Mesenchymal stem cell (in vitro differentiated cells and primary cell): Measurements from ENCODE around the gene OR4C3.
"Not testable (repeated sequence)": the region's sequence is repeated elsewhere in the genome, so short reads cannot be mapped to it uniquely, and the experiment has no call there.

Experiments
- DNase-seq: peaks from one replicate; pipeline ENCODE4 v3.0.0-alpha.2; 2013
- H2AFZ ChIP-seq: one replicate; pipeline ENCODE4 v1.6.1; 2013; ENCODE audit warnings: low read depth, mild to moderate bottlenecking, control low read depth, inconsistent platforms, low read length, moderate library complexity
- H2AK5ac ChIP-seq: 2 replicates; pipeline ENCODE4 v1.6.1; 2013; ENCODE audit warnings: low read length, moderate library complexity, mild to moderate bottlenecking, inconsistent platforms; ENCODE audit not compliant: severe bottlenecking
- H2BK120ac ChIP-seq: one replicate; pipeline ENCODE4 v1.6.1; 2013; ENCODE audit warnings: low read depth, mild to moderate bottlenecking, inconsistent platforms, low read length, moderate library complexity
- H2BK12ac ChIP-seq, 2 experiments: one replicate each; pipeline ENCODE4 v1.6.1; 2013; ENCODE audit warnings: inconsistent platforms in 2 of 2, low read length in 2 of 2, mild to moderate bottlenecking in 2 of 2, moderate library complexity in 2 of 2, control low read depth in 1 of 2
- H2BK15ac ChIP-seq: one replicate; pipeline ENCODE4 v1.6.1; 2013; ENCODE audit warnings: mild to moderate bottlenecking, low read depth, inconsistent platforms; ENCODE audit not compliant: poor library complexity, severe bottlenecking
- H2BK5ac ChIP-seq: 2 replicates; pipeline ENCODE4 v1.6.1; 2013; ENCODE audit warnings: low read depth, mild to moderate bottlenecking, low read length, control low read depth, inconsistent platforms; ENCODE audit not compliant: poor library complexity, severe bottlenecking
- H3K14ac ChIP-seq, 2 experiments: one replicate each; pipeline ENCODE4 v1.6.1; 2013; ENCODE audit warnings: inconsistent platforms in 2 of 2, low read length in 2 of 2, control low read depth in 1 of 2, mild to moderate bottlenecking in 1 of 2, moderate library complexity in 1 of 2
- H3K18ac ChIP-seq, 2 experiments: one replicate each; pipeline ENCODE4 v1.6.1; 2013; ENCODE audit warnings: inconsistent platforms in 2 of 2, low read length in 2 of 2, control low read depth in 1 of 2, low read depth in 1 of 2, mild to moderate bottlenecking in 1 of 2
- H3K23ac ChIP-seq, 2 experiments: one replicate each; pipeline ENCODE4 v1.6.1; 2013; ENCODE audit warnings: inconsistent platforms in 2 of 2, low read length in 2 of 2, mild to moderate bottlenecking in 2 of 2, moderate library complexity in 2 of 2, control low read depth in 1 of 2
- H3K27ac ChIP-seq: 2 replicates; pipeline ENCODE4 v1.5.1; 2013; ENCODE audit warnings: mild to moderate bottlenecking, moderate library complexity, low read length, control low read depth, inconsistent platforms; ENCODE audit not compliant: poor library complexity, severe bottlenecking
- H3K27me3 ChIP-seq, 2 experiments: 2 replicates each; pipeline versions ENCODE4 v1.6.1 to v1.7.0; 2013; ENCODE audit warnings: low read length in 2 of 2, mild to moderate bottlenecking in 2 of 2, moderate library complexity in 2 of 2, control low read depth in 1 of 2, inconsistent platforms in 1 of 2; ENCODE audit not compliant: control insufficient read depth in 1 of 2, insufficient read depth in 1 of 2
- H3K36me3 ChIP-seq, 2 experiments: 2 replicates each; pipeline versions ENCODE4 v1.6.1 to v1.7.0; 2013; ENCODE audit warnings: low read length in 2 of 2, control low read depth in 1 of 2, inconsistent platforms in 1 of 2, low read depth in 1 of 2, mild to moderate bottlenecking in 1 of 2; ENCODE audit not compliant: insufficient read depth in 2 of 2, control insufficient read depth in 1 of 2
- H3K4ac ChIP-seq, 2 experiments: one replicate each; pipeline ENCODE4 v1.6.1; 2013; ENCODE audit warnings: inconsistent platforms in 2 of 2, low read length in 2 of 2, mild to moderate bottlenecking in 2 of 2, moderate library complexity in 2 of 2, control low read depth in 1 of 2, low read depth in 1 of 2
- H3K4me1 ChIP-seq: 2 replicates; pipeline ENCODE4 v1.6.1; 2013; ENCODE audit warnings: low read depth, low read length, control low read depth; ENCODE audit not compliant: control insufficient read depth, insufficient read depth
- H3K4me2 ChIP-seq: 2 replicates; pipeline ENCODE4 v1.6.1; 2013; ENCODE audit warnings: low read length, mild to moderate bottlenecking, inconsistent platforms; ENCODE audit not compliant: poor library complexity, severe bottlenecking
- H3K4me3 ChIP-seq, 2 experiments: 2 replicates each; pipeline versions ENCODE4 v1.5.1 to v1.7.0; 2013; ENCODE audit warnings: low read length in 2 of 2, mild to moderate bottlenecking in 2 of 2, control low read depth in 1 of 2, low read depth in 1 of 2; ENCODE audit not compliant: insufficient read depth in 1 of 2
- H3K79me1 ChIP-seq: replicated peaks from 2 replicates; pipeline ENCODE4 v1.6.1; 2013; ENCODE audit warnings: mild to moderate bottlenecking, control low read depth, low read length, inconsistent platforms; ENCODE audit not compliant: poor library complexity, severe bottlenecking
- H3K9ac ChIP-seq: 2 replicates; pipeline ENCODE4 v1.7.0; 2013; ENCODE audit warnings: mild to moderate bottlenecking, low read length, moderate library complexity
- H3K9me3 ChIP-seq: 2 replicates; pipeline ENCODE4 v1.7.0; 2013; ENCODE audit warnings: mild to moderate bottlenecking, low read length; ENCODE audit not compliant: control insufficient read depth
- H4K8ac ChIP-seq: one replicate; pipeline ENCODE4 v1.6.1; 2013; ENCODE audit warnings: inconsistent platforms, mild to moderate bottlenecking, low read length, moderate library complexity
- H4K91ac ChIP-seq: one replicate; pipeline ENCODE4 v1.6.1; 2013; ENCODE audit warnings: mild to moderate bottlenecking, low read length, inconsistent platforms
- WGBS: methylation state at CpG from one replicate; pipeline ENCODE4 v1.1.7; 2013; ENCODE audit warnings: mixed read lengths; 5-methylcytosine and 5-hydroxymethylcytosine counted together

OR4C3 gene

DNA sequence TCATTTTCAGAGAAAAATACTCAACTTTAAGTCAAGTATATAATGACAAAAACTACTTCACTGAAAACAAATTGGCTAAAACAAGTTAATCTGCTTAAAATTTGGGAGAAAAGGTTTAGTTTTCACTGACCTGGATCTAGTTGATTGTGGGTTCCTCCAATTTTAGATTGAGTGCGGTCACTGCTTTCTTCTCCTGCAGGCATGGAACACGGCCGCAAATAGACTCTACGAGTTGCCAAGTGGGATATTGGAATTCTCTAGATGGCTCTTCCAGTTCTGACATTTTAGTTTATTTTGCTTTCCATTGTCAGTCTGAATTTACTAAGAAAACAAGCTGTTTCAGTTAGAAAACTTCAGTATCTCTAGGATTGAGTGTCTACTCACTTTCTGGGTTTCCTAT is 29.3 kb downstream of the OR4C3 start:
- Histone ChIP-seq H3K4me3 (no peak overlapping the region), H3K27me3 (no peaks in the 10 kb centered on the region), H2AK5ac (no peak overlapping the region), H3K4me1 (no peaks in the 10 kb centered on the region), H2BK120ac (no peak overlapping the region), H2BK5ac (no peak overlapping the region), H3K23ac (no peak overlapping the region), H4K91ac (no peak overlapping the region), H3K9me3 (peaks cover 2% of the 10 kb centered on the region), H4K8ac (no peak overlapping the region), H2AFZ (no peak overlapping the region), H2BK15ac (no peak overlapping the region), H3K14ac (no peak overlapping the region), H3K79me1 (no peaks in the 10 kb centered on the region), H3K27ac (no peak overlapping the region), H3K9ac (no peak overlapping the region), H3K36me3 (no peaks in the 10 kb centered on the region), H3K4ac (no peak overlapping the region), H3K4me2 (no peak overlapping the region), H2BK12ac (no peak overlapping the region), H3K18ac (no peak overlapping the region)
- 81% methylated on average over 3 of the region's 4 CpGs for WGBS
- DNase-seq = no peak

DNA sequence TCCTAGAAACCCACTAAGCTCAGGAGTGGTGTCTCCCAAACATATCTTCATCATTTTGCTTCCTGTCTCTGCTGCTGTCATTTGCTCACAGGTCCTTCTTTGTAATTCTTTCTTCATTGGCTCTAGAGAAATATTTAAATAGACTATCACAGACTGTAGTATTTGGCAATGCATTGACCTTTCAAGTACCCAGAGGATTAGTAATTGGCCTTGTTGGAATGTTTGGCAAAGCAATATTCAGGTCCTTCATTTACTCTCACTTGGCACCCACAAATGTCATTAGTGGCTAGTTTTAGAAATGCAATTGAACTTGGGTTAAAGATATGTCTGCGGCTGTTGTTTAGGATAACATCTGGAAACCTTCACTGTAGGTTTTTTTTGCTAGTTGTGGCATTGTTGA is 30.0 kb downstream of the OR4C3 start:
- WGBS = 91% methylated on average over 1 of the region's 1 CpG
- H3K9ac ChIP-seq = no peak overlapping the region
- peaks cover 2% of the 10 kb centered on the region for H3K9me3 ChIP-seq
- H4K8ac ChIP-seq = no peak overlapping the region
- H2BK12ac ChIP-seq = no peak overlapping the region
- no peak overlapping the region for H2AK5ac ChIP-seq
- no peak overlapping the region for H3K18ac ChIP-seq
- H2AFZ ChIP-seq = no peak overlapping the region
- H3K23ac ChIP-seq = no peak overlapping the region
- no peaks in the 10 kb centered on the region for H3K4me1 ChIP-seq
- no peaks in the 10 kb centered on the region for H3K36me3 ChIP-seq
- no peak overlapping the region for H3K27ac ChIP-seq
- no peak overlapping the region for H2BK15ac ChIP-seq
- H3K14ac ChIP-seq = no peak overlapping the region
- H3K4me3 ChIP-seq = no peak overlapping the region
- DNase-seq = no peak
- no peak overlapping the region for H2BK120ac ChIP-seq
- no peak overlapping the region for H4K91ac ChIP-seq
- no peaks in the 10 kb centered on the region for H3K27me3 ChIP-seq
- H2BK5ac ChIP-seq = no peak overlapping the region
- H3K79me1 ChIP-seq = no peaks in the 10 kb centered on the region
- H3K4me2 ChIP-seq = no peak overlapping the region
- no peak overlapping the region for H3K4ac ChIP-seq

DNA sequence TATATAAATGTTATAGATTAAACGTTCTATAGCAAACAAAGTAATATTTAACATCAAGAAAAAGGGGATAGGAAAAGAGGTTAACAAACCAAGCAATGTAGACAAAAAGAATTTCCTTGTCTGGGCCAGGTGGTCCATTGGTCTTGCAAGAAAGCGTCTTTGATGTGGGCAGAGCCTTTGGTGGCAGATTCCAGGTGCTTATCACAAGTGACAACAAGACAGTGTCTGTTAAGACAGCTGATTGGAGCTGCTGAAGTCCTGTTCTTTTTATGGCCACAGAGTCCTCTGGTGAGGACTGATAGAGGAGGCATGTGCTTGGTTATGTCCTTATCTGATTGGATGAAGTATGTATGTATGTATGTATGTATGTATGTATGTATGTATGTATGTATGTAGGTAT is 36.6 kb downstream of the OR4C3 start:
- H3K18ac ChIP-seq, H4K8ac ChIP-seq, H2AK5ac ChIP-seq, DNase-seq, H3K27ac ChIP-seq, H3K4me3 ChIP-seq, H3K9ac ChIP-seq, H3K27me3 ChIP-seq, H3K36me3 ChIP-seq, H4K91ac ChIP-seq, H2BK15ac ChIP-seq, H3K14ac ChIP-seq, H3K4ac ChIP-seq, H2BK120ac ChIP-seq, H3K4me2 ChIP-seq, H2AFZ ChIP-seq, H3K4me1 ChIP-seq, H3K23ac ChIP-seq, H2BK5ac ChIP-seq, H3K79me1 ChIP-seq, H2BK12ac ChIP-seq, H3K9me3 ChIP-seq: not testable (repeated sequence)
- 26% methylated on average over 1 of the region's 2 CpGs for WGBS

DNA sequence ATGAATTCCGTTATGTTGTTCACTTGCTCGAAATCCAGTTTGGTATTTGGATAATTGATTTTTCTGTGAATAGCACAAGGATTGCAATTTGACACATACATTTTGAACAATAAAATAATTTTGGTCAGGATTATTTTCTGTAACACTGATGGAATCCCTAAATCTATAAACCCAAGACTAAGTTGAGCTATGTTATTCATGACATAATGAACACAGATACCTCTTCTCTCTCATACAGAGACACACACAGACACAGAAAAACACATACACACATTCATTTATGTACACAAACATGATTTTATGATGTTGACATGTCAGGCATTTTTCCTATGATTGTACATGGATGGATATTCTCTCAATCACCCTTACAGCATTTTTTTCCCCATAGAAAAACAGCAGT is 41.6 kb downstream of the OR4C3 start, which contains the start of gene OR4C5:
OR4C5 (minus strand) TSS at position 101 of the 400 bp plus-strand sequence; CDS start at position 101, 0 bp downstream.
- Histone ChIP-seq H2BK12ac (no peak within 1 kb of the TSS), H3K23ac (no peak within 1 kb of the TSS), H3K14ac (no peak within 1 kb of the TSS), H3K18ac (no peak within 1 kb of the TSS), H3K27me3 (no peaks in the 10 kb centered on the region), H3K4me2 (no peak within 1 kb of the TSS), H3K36me3 (no peaks in the 10 kb centered on the region), H2AFZ (no peak within 1 kb of the TSS), H3K79me1 (no peaks in the 10 kb centered on the region), H4K8ac (no peak within 1 kb of the TSS), H3K9ac (no peak within 1 kb of the TSS), H2BK120ac (no peak within 1 kb of the TSS), H3K4ac (no peak within 1 kb of the TSS), H2AK5ac (no peak within 1 kb of the TSS), H2BK15ac (no peak within 1 kb of the TSS), H3K4me1 (no peaks in the 10 kb centered on the region), H3K9me3 (peaks cover 10% of the 10 kb centered on the region), H4K91ac (no peak within 1 kb of the TSS), H2BK5ac (no peak within 1 kb of the TSS), H3K4me3 (no peak within 1 kb of the TSS), H3K27ac (no peak within 1 kb of the TSS)
- WGBS = 90% methylated on average over 2 of the region's 2 CpGs
- DNase-seq = no peak
